ENCODE results near the gene EIF4H. TPM values are rescaled to one million over a fixed set of nuclear protein-coding genes. Genes with fewer than 3 reads are reported as not detected.
"Not testable (repeated sequence)": the region's sequence is repeated elsewhere in the genome, so short reads cannot be mapped to it uniquely, and the experiment has no call there.

Gene EIF4H
- total RNA-seq, 1 donor from 2014 or later = 194 TPM

DNA sequence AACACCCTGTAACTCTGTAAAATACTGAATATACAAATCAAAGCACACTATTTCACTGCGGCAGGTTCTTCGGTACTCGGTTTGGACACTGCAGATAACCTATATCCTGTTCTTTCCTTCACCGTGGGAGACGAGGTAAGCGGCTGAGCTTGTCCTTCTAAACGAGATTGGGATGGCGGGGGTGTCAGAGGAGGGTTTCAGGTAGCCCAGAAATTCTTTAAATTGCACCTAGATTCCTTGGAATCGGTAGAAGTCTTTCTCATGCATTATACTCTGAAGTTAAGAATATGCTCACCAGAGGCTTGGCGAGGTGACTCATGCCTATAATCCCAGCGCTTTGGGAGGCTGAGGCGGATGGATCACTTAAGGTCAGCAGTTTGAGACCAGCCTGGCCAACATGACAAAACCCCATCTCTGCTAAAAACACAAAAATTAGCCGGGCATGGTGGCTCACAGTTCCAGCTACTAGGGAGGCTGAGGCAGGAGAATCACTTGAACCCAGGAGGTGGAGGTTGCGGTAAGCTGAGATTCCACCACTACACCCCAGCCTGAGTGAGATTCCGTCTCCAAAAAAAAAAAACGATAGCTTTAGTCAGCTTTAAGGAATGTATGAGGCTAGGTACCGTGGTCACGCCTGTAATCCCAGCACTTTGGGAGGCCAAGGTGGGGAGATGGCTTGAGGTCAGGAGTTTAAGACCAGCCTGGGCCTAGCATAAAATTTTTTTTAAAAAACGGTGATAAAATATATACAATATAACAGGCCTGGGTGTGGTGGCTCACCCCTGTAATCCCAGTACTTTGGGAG lies 25.6 kb downstream of the EIF4H start:
- DNase-seq = no peak

DNA sequence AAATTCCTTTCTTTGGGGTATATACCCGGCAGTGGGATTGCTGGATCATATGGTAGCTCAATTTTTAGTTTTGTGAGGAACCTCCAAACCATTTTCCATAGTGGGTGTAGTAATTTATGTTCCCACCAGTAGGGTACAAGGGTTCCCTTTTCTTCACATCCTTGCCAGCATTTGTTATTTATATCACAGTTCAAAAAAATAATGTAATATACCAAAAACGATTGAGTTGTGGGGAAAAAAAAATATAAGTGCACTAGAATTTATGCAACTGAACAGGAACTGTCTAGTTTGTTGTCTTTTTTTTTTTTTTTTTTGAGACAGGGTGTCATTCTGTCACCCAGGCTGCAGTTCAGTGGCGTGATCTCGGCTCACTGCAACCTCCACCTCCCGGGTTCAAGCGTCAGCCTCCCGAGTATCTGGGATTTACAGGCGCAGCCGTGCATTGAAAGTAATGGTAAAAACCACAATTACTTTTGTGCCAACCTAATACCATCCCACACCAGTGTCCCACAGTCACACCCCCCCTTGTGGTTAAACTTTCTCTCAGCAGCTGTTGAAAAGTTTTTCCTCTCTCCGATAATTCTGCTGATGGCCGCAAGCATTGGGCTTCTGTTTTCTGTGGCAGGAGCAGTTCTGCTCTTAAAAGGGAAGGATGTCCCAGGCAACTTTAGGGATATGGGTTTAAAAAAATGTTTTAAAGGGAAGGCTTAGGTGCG lies 28.8 kb downstream of the EIF4H start:
- peak; percentile 20 for DNase-seq

DNA sequence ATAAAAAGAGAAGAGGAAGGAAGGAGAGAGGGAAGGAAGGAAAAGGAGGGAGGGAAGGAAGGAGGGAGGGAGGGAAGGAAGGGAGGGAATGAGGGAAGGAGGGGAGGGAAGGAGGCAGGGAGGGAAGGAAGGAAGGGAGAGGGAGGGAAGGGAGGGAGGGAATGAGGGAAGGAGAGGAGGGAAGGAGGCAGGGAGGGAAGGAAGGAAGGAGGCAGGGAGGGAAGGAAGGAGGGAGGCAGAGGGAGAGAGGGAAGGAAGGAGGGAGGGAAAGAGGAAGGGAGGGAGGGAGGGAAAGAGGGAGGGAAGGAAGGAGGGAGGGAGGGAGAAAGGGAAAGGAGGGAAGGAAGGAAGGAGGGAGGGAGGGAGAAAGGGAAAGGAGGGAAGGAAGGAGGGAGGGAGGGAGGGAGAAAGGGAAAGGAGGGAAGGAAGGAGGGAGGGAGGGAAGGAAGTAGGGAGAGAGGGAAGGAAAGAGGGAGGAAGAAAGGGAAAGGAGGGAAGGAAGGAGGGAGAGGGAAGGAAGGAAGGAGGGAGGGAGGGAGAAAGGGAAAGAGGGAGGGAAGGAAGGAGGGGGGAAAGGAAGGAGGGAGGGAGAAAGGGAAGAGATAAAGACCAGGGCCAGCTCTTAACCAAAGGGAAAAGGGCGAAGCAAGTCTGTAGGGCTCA lies 29.9 kb downstream of the EIF4H start:
- DNase-seq = no peak

DNA sequence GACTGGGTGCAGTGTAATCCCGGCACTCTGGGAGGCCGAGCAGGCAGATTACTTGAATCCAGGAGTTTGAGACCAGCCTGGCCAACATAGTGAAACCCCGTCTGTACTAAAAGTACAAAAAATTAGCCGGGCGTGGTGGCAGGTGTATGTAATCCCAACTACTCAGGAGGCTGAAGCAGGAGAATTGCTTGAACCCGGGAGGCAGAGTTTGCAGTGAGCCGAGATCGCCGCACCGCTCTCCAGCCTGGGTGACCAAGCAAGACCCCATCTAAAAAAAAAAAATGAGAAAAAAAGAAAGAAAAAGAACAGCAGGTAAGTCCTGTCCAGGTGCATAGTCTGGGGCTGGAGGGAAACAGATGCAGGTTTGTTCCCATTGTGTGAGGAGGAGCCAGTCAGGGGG lies 31.9 kb downstream of the EIF4H start:
- not testable (repeated sequence) for DNase-seq

DNA sequence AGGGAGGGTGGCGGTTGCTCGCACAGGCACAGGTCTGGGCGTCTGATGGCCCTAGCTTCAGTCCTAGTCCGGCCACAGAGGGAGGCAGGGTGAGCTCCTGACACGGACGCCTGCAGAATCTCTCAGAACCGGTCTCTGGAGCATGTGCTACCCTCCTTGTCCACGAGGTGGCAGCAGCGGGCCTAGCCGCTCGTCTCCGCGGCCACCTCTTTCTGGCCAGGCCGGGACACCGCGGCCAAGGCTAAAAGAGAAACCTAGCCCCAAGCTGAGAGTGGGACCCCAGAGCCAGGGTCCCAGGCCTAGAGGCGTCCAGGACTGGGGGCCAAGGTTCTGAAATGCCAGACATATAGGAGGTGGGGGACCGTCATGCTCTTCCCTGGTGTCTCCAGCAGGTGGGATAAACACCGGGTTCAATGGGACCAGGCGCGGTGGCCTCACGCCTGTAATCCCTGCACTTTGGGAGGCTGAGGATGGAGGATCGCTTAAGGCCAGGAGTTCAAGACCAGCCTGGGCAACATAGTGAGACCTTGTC lies 32.5 kb downstream of the EIF4H start:
- peak; percentile 10 for DNase-seq

DNA sequence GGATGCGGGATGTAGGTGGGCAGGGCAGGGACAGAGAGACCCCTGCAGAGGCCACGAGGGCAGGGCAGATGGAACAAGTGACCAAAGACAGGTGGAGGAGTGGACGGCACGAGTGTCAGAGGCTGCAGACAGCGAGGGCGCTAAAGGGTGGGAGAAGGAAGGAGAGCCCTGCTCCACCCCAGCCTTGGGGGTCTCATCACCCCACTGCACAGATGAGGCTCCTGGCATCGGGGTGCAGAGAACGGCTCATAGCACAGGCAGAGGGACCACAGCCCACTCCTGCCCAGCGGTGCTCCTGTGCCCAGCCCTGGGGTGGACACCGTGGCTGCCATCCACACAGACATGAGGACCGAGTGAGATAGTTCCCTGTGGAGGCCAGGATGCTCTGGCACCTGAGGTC lies 33.4 kb downstream of the EIF4H start:
- DNase-seq = no peak

DNA sequence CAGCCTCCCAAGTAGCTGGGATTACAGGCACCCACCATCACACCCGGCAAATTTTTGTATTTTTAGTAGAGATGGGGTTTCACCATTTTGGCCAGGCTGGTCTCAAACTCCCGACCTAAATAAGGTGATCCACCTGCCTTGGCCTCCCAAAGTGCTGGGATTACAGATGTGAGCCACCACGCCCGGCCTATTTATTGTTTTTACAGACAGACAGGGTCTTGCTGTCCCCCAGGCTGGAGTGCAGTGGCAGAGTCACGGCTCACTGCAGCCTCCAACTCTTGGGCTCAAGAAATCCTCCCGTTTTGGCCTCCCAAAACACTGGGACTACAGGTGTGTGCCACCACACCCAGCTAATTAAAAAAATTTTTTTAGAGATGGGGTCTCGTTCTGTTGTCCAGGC lies 34.1 kb downstream of the EIF4H start:
- DNase-seq = not testable (repeated sequence)

DNA sequence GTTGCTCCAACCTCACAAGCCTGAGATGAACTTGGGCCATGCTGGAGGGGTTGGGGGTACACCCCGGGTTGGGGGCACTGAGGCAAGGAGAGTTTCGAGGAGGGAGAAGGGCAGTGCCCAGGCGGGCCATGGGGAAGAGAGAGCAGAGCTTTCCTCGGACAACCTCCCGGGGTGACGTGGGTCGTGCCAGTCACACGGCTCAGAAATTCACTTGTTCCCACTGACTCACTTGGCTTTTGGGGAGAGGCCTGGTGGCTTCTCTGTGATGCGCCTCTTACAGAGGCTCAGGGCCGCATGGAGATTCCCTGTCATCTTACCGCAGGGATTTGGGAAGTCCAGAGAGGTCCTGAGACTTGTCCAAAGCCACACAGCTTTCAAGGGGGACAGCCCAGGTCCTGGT lies 38.5 kb downstream of the EIF4H start:
- no peak for DNase-seq

DNA sequence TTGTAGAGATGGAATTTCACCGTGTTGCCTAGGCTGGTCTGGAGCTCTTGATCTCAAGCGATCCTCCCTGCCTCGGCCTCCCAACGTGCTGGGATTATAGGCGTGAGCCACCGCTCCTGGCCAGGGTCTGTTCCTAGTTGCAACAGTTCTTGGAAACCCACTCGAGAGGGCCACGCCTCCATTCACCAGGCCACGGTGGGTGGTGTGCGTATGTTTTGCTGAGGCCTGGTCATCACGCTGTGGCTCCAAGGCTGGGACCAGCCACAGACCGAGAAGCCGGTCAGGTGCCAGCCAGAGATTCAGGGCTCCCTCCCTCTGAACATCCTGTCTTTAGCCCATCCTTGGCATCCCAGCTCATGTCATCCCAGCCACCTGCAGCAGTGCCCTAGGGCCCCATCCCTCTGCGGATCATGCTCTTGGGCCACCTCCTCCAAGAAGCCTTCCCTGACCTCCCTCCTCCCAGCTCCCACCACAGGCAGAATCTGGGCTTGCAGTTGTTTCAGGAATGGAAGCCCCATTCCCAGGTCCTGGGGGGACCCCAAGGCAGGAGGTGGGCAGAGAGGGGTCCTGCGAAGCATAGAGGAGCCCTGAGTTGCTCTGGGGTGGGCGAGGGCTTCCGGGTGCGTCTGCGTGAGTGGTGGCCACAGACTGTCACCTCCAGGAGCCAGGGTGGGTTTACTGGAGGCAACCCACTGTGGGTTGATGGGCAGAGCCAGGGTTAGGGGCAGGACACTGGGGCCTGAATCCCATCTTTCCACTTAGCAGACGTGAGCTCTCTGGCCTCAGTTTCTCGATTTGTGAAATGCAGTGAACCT lies 40.9 kb downstream of the EIF4H start:
- no peak for DNase-seq

DNA sequence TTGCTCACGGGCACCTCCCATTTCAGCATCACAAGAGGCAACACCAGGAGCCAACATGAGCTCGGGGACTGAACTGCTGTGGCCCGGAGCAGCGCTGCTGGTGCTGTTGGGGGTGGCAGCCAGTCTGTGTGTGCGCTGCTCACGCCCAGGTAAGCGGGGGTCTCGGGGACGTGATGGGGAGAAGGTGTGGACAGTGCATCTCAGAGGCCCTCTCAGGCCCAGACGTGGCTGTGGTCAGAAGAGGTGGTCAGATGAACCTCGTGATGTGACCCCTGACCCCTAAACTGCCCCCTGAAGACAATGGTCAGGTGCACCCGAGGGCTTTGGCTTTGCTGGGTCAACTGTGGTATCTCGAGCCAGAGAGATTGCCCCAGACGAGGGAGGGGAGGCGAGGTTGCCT lies 41.8 kb downstream of the EIF4H start:
- DNase-seq = no peak

DNA sequence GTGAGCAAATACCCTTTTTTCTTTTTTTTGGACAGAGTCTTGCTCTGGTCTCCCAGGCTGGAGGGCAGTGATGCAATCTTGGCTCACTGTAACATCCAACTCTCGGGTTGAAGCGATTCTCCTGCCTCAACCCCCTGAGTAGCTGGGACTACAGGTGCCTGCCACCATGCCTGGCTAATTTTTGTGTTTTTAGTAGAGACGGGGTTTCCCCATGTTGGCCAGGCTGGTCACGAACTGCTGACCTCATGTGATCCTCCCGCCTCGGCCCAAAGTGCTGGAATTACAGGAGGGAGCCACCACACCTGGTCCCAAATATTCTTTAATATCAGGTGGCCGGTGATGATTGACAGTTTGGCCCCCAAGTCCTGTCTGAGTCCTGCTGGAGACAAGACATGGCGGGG lies 42.2 kb downstream of the EIF4H start:
- no peak for DNase-seq

DNA sequence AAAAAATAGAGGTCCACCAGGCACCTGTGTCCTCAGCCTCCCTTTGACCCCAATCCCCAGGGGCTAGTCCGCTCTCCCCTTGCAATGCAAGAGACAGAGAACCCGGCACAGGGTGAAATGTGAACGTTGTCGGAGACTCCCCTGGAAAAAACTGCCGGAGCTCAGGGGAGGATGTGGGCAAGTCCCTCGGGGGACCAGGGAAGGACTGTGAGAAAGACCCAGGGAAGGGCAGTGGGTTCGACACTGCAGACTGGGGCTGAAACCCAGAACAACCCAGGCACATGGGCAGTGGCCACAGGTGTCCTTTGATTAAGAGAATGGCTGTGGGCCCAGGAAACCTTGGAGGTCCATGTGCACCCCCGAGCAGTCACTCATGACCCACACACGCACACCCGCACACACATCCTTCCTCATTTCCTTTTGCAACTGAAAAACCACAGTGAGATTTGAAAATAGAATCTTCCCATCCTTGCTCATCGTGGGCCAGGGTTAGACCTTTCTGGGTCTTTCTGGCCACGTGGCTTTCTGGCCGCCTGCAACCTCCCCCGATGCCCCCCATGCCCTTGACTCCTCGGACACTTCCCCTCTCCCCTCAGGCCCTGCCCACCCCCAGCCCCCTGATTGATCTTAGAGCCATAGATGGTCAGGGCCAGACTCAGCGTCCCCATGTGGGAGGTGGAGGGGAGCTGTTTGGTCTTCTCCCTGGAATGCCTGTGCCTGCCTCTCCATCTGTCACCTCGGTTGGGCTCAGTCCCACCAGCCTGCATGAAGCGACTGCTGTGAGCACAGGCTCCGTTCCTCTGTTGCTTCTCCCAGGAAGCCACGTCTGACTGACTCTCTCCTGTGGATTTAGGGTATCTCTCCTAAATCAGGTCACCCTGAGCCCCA lies 43.5 kb downstream of the EIF4H start:
- no peak for DNase-seq

DNA sequence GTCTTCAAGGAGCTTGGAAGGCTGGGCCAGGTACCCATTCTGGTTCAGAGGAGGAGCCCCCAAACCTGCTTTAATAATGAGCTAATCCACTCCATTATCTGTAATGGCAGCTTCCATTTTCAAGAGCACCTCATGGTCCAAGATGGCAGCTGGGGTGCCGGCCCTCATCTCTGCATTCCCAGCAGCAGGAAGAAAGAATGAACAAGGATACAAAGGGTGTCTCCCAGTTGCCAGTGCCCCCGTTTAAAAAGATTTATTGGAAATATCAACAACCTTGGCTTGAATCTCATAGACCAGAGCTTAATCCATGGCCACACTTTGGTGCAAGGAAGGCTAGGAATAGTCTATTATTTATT lies 44.2 kb downstream of the EIF4H start:
- no peak for DNase-seq

DNA sequence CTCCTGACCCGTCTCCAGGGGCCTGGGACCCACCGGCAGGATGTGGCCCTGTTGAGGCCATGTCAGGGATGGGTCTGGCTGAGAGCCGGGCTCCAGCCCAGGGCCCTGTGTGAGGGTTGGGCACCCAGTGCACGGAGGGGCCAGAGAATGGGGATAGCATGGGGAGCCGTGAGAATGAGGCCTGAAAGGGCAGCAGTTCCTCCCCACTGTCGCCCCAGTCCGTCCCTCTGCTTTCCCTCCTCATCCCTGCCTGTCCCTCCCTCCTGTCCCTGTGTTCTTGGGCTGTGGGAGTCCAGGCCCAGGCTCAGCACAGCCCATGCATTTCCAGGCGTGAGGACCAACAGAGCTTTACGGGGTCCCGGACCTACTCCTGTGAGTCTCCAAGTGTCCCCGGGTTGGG lies 45.3 kb downstream of the EIF4H start:
- DNase-seq = no peak

DNA sequence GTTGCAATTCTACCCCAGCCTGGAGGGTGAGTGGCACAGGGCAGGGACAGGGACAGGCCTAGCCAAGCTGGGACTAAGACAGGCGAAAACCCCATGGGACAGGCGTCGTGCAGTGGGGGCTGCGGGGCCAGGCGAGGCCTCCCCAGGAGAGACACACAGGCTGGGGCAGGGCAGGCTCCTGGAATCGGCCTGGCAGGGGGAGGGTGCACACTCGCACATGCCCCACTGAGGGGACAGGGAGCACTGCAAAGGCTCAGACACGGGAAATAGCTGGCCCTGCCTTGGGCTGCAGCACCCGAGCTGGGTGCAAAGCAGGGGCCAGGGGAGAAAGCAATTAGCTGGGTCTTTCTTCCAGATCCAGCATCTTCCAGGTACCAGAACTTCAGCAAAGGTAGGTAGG lies 46.1 kb downstream of the EIF4H start:
- no peak for DNase-seq

DNA sequence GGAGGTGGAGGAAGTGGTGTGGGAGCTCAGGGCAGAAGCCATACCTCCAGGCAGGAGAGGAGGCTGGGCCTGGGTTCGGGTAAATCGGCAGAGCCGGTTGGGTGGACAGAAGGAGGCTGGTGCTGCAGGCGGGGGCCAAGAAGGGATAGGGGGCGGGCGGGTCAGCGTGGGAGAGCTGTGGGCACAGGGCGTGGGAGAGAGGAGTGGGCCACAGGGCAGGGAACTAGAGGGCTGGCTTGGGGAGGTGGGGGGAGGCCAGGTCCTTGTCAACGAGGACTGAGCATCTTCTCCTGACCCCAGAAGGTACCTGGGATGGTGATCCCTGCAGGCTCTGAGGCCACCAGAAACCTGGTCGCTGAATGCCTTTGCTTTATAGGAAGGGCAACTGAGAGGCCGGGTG lies 47.6 kb downstream of the EIF4H start:
- DNase-seq = no peak

DNA sequence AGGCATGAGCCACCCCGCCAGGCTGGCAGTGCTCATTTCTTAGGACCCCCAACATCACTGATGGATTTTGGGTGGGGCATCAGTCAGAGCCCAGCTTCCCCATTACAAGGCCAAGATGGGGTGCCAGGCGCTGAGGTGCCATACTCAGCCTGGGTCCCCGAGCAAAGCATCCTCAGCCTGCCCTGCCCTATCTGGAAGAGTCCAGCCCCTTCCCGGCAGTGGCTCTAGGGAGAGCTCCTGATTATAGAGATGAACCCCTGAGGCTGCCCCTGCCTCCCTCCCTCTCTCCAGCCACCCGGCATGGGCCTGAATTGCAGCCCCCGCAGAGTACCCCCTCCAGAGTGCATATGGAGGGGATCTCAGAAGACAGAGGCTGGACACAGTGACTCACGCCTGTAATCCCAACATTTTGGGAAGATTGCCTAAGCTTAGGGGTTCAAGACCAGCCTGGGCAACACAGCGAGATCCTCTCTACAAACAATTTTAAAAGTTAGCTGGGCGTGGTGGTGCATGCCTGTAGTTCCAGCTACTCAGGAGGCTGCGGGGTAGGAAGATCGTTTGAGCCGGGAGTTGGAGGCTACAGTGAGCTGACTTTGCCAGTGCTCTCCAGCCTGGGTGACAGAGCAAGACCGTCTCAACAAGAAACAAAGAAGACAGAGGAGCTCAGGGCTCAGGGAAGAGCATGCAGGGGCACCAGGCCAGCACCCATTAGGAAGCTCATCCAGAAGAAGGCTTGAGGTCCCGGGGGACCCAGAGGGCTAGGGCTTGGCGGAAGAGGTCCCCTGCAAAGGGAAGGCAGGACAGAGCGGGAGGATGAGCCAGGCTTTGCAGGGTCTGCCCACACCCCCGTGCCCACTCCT lies 48.9 kb downstream of the EIF4H start:
- no peak for DNase-seq

DNA sequence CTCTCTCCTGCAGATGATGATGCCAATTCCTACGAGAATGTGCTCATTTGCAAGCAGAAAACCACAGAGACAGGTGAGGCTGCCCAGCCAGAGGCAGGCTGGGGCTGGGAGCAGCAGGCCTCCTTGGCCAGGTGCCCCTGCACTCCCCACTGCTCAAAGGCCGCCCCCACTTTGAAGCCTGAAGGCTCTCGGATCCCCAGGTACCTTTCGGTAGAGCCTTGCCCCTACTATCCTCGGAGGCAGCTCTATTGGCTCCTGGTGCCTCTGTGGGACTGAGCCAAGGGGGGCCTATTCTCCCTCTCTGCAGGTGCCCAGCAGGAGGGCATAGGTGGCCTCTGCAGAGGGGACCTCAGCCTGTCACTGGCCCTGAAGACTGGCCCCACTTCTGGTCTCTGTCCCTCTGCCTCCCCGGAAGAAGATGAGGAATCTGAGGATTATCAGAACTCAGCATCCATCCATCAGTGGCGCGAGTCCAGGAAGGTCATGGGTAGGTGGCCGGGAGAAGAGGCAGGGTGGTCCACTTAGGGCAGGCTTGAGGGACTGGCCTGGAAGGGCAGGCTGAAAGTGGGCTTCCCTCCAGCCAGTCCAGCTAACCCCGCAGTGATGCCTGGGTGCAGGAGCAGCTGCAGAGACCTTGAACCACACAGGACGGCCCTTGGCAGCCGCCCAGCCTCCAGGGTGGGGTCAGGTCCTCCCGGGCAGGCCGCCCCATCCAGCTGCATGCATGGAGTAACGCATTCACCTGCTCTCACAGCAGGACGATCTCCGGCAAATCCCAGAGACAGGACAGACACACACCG lies 49.8 kb downstream of the EIF4H start:
- no peak for DNase-seq

DNA sequence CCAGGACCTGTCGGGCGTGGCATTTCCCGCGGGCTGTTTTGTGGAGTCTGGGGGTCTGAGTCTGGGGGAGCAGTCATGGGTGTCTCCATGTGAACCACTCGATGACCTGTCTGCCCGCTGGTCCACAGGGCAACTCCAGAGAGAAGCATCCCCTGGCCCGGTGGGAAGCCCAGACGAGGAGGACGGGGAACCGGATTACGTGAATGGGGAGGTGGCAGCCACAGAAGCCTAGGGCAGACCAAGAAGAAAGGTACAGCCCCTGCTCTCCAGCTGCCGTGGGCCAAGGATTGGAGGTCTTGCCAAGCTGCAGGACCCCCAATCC lies 50.3 kb downstream of the EIF4H start:
- DNase-seq = no peak

DNA sequence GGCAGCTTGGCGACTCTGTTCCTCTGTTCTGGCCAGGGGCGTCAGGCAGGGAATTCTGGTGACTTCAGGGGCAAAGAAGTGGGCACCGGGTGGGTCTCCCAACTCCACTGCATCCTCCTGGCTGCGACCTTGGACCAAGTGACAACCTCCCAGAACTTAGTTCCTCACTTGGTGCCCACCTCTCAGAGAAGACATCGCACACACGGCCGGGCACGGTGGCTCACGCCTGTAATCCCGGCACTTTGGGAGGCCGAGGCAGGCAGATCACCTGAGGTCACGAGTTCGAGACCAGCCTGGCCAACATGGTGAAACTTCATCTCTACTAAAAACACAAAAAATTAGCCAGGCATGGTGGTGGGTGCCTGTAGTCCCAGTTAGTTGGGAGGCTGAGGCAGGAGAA lies 50.8 kb downstream of the EIF4H start:
- DNase-seq = not testable (repeated sequence)
